CD4-positive, alpha-beta T cell (primary cell): ENCODE data around the gene PSPH. TPM values are rescaled to one million over a fixed set of nuclear protein-coding genes. Genes with fewer than 3 reads are reported as not detected.

Experiments used
- ATAC-seq: fragments of 200-7000 bp; cut with Tn5 transposase; one replicate; pipeline ENCODE4 v1.10.0; 2022; ENCODE audit warnings: mild to moderate bottlenecking; ENCODE audit not compliant: poor library complexity
- CTCF ChIA-PET: fragments of 350-600 bp; sonication (Branson Sonifier 250); formaldehyde crosslinking; loops from one replicate; lab custom pipeline; 2021; ENCODE audit warnings: antibody characterized with exemption, inconsistent platforms; lab: Charles Lee
- POLR2A ChIA-PET: fragments of 350-600 bp; sonication (Branson Sonifier 250); formaldehyde crosslinking; loops from one replicate; lab custom pipeline; 2021; ENCODE audit warnings: antibody characterized with exemption, inconsistent platforms; lab: Charles Lee
- DNase-seq, 14 experiments: peaks; one replicate each; pipeline ENCODE4 v3.0.0-alpha.2; 2013 to 2020; ENCODE audit warnings: mixed read lengths in 2 of 14
- H3K27ac ChIP-seq, 2 donors: one replicate each; pipeline versions ENCODE4 v1.5.1 to v1.7.0; 2013; ENCODE audit warnings: low read length in 2 of 2, low read depth in 1 of 2, mild to moderate bottlenecking in 1 of 2
- H3K27me3 ChIP-seq, 2 experiments: 1 replicate in 1 of 2; 2 replicates in 1 of 2; pipeline versions ENCODE4 v1.6.1 to v1.7.0; 2013; ENCODE audit warnings: low read length in 2 of 2, control low read depth in 1 of 2, mild to moderate bottlenecking in 1 of 2, moderate library complexity in 1 of 2; ENCODE audit not compliant: insufficient read depth in 2 of 2, control insufficient read depth in 1 of 2
- H3K36me3 ChIP-seq: one replicate; pipeline ENCODE4 v1.6.1; 2013; ENCODE audit warnings: low read length, control low read depth; ENCODE audit not compliant: insufficient read depth
- H3K4me1 ChIP-seq: one replicate; pipeline ENCODE4 v1.6.1; 2013; ENCODE audit warnings: low read length, control low read depth; ENCODE audit not compliant: insufficient read depth
- H3K4me3 ChIP-seq: one replicate; pipeline ENCODE4 v1.5.1; 2013; ENCODE audit warnings: mild to moderate bottlenecking, low read length, moderate library complexity
- H3K9me3 ChIP-seq, 2 experiments: 1 replicate in 1 of 2; 2 replicates in 1 of 2; pipeline versions ENCODE4 v1.6.1 to v1.7.0; 2013; ENCODE audit warnings: low read length in 2 of 2, mild to moderate bottlenecking in 2 of 2, control low read depth in 1 of 2, moderate library complexity in 1 of 2; ENCODE audit not compliant: control insufficient read depth in 1 of 2, insufficient read depth in 1 of 2
- H3K27ac Mint-ChIP-seq: one replicate; pipeline ENCODE4 v1.8.0; 2020; ENCODE audit warnings: mixed read lengths
- H3K27me3 Mint-ChIP-seq: one replicate; pipeline ENCODE4 v1.8.0; 2021; ENCODE audit warnings: mixed read lengths
- H3K36me3 Mint-ChIP-seq: one replicate; pipeline ENCODE4 v1.8.0; 2021; ENCODE audit warnings: low read depth, mixed read lengths
- H3K4me1 Mint-ChIP-seq: one replicate; pipeline ENCODE4 v1.8.0; 2021; ENCODE audit warnings: low read depth, mixed read lengths
- H3K4me3 Mint-ChIP-seq: one replicate; pipeline ENCODE4 v1.8.0; 2020; ENCODE audit warnings: mild to moderate bottlenecking, mixed read lengths
- H3K9me3 Mint-ChIP-seq: one replicate; pipeline ENCODE4 v1.8.0; 2020; ENCODE audit warnings: mixed read lengths
- CTCF ChIP-seq: fragments of 200-600 bp; IDR thresholded peaks from one replicate; pipeline ENCODE4 v1.8.0; 2022; ENCODE audit warnings: antibody characterized with exemption, mild to moderate bottlenecking
- intact Hi-C, 2 experiments: fragments of 100-400 bp; cut with DNase I in 1 of 2; cut with micrococcal nuclease in 1 of 2; formaldehyde crosslinking; loops; one replicate each; pipeline versions ENCODE4 v1.15.1 to v1.9.0; 2023 to 2025; cut with DNase I, micrococcal nuclease
- total RNA-seq, 174 experiments: library from RNA in 2 of 174; stranded (reverse) in 2 of 174; gene quantifications; one replicate each; pipeline ENCODE4 v1.2.3 and lab custom pipeline; 2021 to 2026

The PSPH gene
- total RNA-seq, 2 experiments from 2014 or later: 1.2 to 1.9 TPM

DNA sequence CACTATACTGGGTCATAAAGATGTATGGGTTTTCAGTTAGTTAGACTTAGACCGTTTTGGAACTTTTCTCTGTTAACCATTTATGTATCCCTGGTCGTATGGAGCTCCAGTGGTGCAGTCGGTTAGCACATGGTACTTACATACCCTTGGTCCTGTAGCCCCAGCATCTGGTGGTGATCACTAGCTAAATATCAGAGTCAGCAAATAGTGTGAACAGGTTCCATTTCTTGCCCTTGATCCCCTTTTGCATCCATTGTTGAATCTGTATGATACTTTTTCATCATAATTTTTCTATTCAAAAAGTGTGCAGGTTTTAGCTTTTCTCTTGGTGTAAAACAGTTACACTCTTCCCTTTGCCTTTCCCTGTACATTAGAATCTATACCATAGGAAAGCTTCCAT, 71.0 kb downstream of the PSPH start:
- H3K4me1 Mint-ChIP-seq: peaks cover 3% of the 10 kb centered on the region
- no peaks in the 10 kb centered on the region for H3K9me3 ChIP-seq
- H3K4me3 Mint-ChIP-seq: no peak overlapping the region
- CTCF ChIA-PET: no interaction called here
- no peak for TF ChIP-seq CTCF
- intact Hi-C loops: no loop called here
- peaks cover 80% of the 10 kb centered on the region for H3K36me3 Mint-ChIP-seq
- H3K36me3 ChIP-seq: peaks cover 59% of the 10 kb centered on the region
- H3K27ac Mint-ChIP-seq: no peak overlapping the region
- H3K4me3 ChIP-seq: no peak overlapping the region
- H3K27me3 Mint-ChIP-seq: no peaks in the 10 kb centered on the region
- H3K4me1 ChIP-seq: no peaks in the 10 kb centered on the region
- H3K27me3 ChIP-seq: no peaks in the 10 kb centered on the region
- H3K27ac ChIP-seq: no peak overlapping the region
- H3K9me3 Mint-ChIP-seq: no peaks in the 10 kb centered on the region
- ATAC-seq (no peak), DNase-seq (no peak)
- POLR2A ChIA-PET: no interaction called here

- no peaks in the 10 kb centered on the region for H3K9me3 Mint-ChIP-seq
- no peak for TF ChIP-seq CTCF
- H3K4me3 Mint-ChIP-seq: no peak overlapping the region
- CTCF ChIA-PET: no interaction called here
- POLR2A ChIA-PET: no interaction called here
- H3K36me3 Mint-ChIP-seq: peaks cover 64% of the 10 kb centered on the region
- H3K27me3 Mint-ChIP-seq: no peaks in the 10 kb centered on the region
- H3K36me3 ChIP-seq: peaks cover 44% of the 10 kb centered on the region
- H3K27me3 ChIP-seq: no peaks in the 10 kb centered on the region
- no peak overlapping the region for H3K27ac ChIP-seq
- DNase-seq (no peak), ATAC-seq (no peak)
- peaks cover 8% of the 10 kb centered on the region for H3K4me1 Mint-ChIP-seq
- intact Hi-C loops: no loop called here
- H3K4me1 ChIP-seq: no peaks in the 10 kb centered on the region
- H3K4me3 ChIP-seq: no peak overlapping the region
- no peaks in the 10 kb centered on the region for H3K9me3 ChIP-seq
- no peak overlapping the region for H3K27ac Mint-ChIP-seq
Measured at GRCh38 chr7:55977831-55978230, 73.4 kb downstream of the PSPH start.

- no peaks in the 10 kb centered on the region for H3K27me3 Mint-ChIP-seq
- no peak overlapping the region for H3K27ac Mint-ChIP-seq
- TF ChIP-seq CTCF: no peak
- DNase-seq (no peak), ATAC-seq (no peak)
- H3K4me1 ChIP-seq: no peaks in the 10 kb centered on the region
- intact Hi-C loops: no loop called here
- no peaks in the 10 kb centered on the region for H3K9me3 ChIP-seq
- no peaks in the 10 kb centered on the region for H3K27me3 ChIP-seq
- H3K36me3 ChIP-seq: peaks cover 36% of the 10 kb centered on the region
- no peak overlapping the region for H3K27ac ChIP-seq
- no peaks in the 10 kb centered on the region for H3K9me3 Mint-ChIP-seq
- ChIA-PET CTCF (no interaction called here), POLR2A (interaction anchor here (0.6 kb wide), 1 partner anchor 14 kb away, joined by 3 read pairs; no protein-coding TSS in a partner anchor)
- H3K4me1 Mint-ChIP-seq: peaks cover 12% of the 10 kb centered on the region
- H3K4me3 Mint-ChIP-seq: no peak overlapping the region
- H3K4me3 ChIP-seq: no peak overlapping the region
- peaks cover 51% of the 10 kb centered on the region for H3K36me3 Mint-ChIP-seq
Measured at GRCh38 chr7:55975988-55976633, 75.1 kb downstream of the PSPH start.
